ENCODE data around the gene TAF1D.
"Not testable (repeated sequence)": the region's sequence is repeated elsewhere in the genome, so short reads cannot be mapped to it uniquely, and the experiment has no call there.

Gene TAF1D

DNA sequence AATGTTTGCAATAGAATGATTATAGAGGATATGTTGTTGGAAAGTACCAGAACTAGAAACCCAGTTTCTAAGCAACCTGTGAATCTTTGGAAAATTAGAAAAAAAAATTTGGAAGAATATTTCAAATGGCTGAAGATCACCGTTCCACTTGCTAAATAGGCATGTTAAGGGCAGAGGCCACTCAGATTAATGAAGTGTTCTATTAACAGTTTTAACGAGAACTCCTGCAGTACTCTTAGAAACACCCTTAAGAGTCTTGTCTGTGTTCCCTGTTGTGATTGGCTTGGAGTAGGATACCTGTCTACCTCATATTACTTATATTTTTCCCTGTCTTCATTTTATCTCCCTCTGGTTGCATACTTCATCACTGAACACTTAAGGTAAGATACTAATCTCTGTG is 4.8 kb upstream of the TAF1D start:
- no peak for DNase-seq

DNA sequence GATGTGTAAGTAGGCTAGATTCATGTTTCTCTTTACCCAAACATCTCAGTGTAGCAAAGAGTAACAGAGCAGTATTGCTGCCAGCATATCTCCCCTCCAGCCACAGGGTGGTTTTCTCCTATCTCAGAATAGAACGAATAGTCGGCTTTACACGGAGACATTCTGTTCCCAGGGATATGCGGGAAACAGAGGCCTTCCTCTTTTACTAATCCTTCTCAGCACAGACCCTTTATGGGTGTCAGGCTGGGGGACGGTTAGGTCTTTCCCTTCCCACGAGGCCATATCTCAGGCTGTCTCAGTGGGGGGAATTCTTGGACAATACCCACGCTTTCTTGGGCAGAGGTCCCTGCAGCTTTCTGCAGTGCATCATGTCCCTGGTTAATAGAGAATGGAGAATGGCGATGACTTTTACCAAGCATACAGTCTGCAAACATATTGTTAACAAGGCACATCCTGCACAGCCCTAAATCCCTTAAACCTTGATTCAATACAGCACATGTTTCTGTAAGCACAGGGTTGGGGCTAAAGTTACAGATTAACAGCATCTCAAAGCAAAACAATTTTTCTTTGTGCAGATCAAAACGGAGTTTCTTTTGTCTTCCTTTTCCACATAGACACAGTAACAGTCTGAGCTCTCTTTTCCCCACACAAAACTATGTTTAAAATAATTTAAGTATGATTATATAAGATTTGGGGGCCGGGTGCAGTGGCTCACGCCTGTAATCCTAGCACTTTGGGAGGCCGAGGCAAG is 3.9 kb upstream of the TAF1D start:
- DNase-seq: not testable (repeated sequence)

GRCh38 chr11:93744669-93745004 is 3.3 kb upstream of the TAF1D start:
- DNase-seq: no peak

- no peak for DNase-seq
These were observed 2.0 kb upstream of the TAF1D start for GRCh38 chr11:93743291-93743690.

GRCh38 chr11:93741882-93742226 is 559 bp upstream of the TAF1D start:
- no peak for DNase-seq

- DNase-seq: peak; percentile 62 to 69
These were observed 583 bp downstream of the TAF1D start for GRCh38 chr11:93740730-93741093.

GRCh38 chr11:93740031-93740729 is 1.1 kb downstream of the TAF1D start:
- DNase-seq: peak; percentile 33 to 43

DNA sequence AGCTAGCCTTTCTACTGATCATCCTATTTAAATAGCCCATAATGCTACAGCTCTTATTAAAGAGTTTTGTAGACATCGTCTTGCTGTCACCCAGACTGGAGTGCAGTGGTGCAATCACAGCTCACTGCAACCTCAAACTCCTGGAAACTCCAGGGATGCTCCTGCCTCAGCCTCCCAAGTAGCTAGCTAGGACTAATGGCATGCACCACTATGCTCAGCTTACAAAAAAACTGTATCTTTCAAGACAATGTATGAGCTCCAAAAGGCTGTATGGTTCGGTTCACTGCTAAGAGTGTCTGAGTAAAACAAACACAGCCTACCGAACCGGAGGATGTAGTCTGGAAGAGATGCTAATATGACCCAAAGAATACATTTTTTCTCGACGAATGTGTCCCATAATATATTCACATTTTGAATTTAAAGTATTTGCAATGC is 2.6 kb downstream of the TAF1D start:
- no peak for DNase-seq

GRCh38 chr11:93737904-93738612 is 3.2 kb downstream of the TAF1D start:
- no peak for DNase-seq

- no peak for DNase-seq
These were observed 5.2 kb downstream of the TAF1D start for GRCh38 chr11:93736129-93736528.

DNA sequence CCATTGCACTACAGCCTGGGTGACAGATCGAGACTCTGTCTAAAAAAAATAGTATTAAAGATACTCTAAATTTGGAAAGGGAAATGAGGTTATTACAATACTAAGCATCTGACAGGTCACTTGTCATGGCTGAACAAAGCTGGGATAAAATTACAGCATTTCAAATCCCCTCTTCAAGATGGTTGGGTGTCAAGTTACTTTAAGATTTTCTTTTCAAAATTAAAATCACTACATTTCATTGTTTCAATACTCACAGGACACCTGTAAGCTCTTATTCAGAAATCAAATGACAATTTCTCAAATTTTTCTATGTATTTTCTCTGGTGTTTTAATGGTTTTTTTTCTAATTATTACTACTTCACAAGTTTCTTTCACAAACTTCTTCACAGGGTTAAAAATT is 5.7 kb downstream of the TAF1D start:
- DNase-seq: no peak

DNA sequence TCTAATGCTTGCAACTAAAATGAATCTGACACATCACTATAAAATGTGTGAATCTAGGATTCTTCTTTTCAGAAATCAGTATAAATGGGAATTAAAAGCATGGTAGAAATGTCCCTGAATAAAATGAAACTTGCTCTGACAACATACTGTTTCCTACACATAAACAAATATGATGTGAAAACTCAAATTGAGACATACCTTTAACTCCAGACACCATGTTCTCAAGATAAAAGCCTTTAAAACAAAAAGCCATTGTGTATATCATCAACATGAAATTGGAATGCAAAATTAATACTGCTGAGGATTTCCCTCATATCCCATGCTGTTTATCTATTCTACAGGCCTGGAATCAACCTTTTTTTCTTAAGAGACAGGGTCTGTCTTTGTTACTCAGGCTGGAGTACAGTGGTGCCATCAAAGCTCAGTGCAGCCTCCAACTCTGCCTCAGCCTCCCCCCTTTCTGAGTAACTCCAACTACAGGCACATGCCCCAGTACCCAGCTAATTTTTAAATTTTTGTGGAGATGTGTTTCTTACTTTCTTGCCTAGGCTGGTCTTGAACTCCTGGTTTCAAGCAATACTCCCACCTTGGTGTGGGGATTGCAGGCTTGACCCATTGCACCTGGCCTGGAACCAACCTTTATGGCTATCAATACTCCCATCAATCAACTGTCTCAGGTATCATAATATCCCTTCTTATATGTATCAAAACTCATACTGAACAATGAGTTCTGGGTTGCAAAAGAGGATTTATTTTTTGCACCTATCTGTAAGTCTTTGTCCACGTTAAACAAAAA is 6.7 kb downstream of the TAF1D start:
- DNase-seq: no peak

- DNase-seq: no peak
These were observed 7.8 kb downstream of the TAF1D start for GRCh38 chr11:93733474-93733873.

DNA sequence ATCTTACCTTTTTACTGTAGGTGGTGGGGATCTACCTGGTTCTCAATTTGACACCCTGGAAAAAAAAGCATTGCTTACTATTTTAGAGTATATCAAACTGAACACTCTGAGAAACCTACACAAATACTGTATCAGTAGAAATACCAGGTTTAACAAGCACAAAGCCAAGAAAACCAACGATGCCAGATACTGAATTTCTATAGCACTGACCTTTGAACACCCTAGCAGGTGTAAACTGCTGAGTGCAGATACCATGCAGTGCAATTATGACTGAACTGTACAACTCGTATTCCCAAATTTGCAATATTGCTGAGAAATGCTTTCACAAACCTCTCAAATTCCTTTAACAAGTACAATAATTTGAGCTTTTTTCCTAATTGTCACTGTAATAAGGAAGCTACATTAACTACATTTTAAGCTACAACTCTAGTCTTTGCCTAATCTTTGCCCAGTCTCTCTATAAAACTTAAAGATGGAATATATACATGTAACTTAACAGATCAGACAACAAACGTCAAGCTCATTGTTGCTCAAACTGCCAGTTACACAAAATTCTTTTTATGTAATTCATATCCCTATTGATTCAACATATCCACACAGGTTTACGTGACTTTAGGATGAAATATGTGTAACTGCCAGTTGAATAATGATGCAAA is 8.9 kb downstream of the TAF1D start:
- no peak for DNase-seq

- DNase-seq: no peak
These were observed 10.9 kb downstream of the TAF1D start for GRCh38 chr11:93730108-93731107.

DNA sequence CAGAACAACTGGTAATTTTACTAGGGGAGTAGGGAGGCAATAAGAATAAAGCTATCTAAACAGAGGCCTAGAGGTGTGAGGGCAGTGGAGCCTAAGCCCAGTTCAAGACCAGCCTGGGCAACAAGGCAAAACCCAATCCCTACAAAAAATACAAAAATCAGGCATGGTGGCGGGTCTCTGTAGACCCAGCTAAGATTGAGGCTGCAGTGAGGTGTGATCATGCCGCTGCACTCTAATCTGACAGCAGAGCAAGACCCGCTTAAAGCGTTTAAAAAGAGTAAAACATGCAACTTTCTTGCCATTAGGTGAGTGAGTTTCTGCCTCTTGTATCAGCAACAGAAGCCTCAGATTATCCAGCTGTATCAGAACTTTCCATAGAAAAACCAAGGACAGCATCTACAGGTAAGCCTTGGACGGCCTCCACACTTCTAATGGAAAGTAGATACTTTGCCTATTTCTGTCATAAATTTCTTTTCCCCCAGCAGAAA is 12.1 kb downstream of the TAF1D start:
- DNase-seq: no peak

DNA sequence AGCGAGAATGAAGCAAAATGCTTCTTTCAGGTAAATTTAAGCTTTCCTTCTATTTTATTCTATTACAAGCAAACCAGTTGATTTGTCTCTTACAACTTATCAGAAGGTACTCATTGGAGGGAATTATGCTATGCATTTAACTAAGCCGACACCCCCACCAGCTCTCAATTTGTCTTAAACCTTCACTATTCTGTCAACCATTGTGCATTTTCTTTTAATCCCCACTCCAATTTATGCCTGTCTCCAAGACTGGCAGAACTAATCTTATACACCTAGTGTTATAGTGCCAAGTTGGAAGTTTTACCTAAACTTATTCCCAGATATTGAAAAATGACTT is 12.5 kb downstream of the TAF1D start:
- DNase-seq: no peak

- DNase-seq: no peak
These were observed 13.1 kb downstream of the TAF1D start for GRCh38 chr11:93727985-93728791.

DNA sequence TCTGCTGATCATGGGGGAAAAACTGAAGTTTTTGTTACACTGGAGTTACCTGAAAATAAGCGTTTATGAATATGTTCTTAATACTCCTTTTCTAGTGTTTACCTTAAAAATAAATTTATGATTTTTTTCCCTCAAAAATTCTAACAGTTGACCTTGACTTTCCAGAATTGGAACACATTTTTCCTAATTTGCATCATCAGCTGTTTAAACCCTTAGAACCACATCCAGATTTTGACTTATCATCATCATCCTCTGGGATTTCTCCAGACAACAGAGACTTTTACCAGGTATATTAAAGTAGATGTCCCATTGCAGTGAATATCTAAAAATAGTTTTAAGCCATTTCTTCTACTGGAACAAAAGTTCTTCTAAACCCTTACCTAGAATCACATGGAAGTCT is 17.2 kb downstream of the TAF1D start:
- no peak for DNase-seq

DNA sequence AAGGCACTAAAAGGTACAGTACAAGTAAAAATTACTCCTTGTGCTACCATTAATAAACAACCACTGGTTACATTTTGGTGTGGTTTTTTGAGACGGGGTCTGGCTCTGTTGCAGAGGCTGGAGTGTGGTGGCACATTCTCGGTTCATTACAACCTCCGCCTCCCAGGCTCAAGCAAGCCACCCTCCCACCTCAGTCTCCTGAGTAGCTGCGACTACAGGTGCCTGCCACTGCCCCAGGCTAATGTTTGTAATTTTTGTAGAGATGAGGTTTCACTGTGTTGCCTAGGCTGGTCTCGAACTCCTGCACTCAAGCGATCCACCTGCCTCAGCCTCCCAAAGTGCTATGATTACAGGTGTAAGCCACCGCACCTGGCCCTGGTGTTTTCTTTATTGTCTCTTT is 20.8 kb downstream of the TAF1D start:
- DNase-seq: no peak

- DNase-seq: no peak
These were observed 22.0 kb downstream of the TAF1D start for GRCh38 chr11:93719310-93719709.

Data from stimulated activated CD4-positive, alpha-beta T cell treated with anti-CD3 and anti-CD28 coated beads, Interleukin-4, amount 100 ng/mL, for 4 hours (primary cell).